SK-N-MC (cell line): ENCODE results near the gene MRPL19.
"Not testable (repeated sequence)": the region's sequence is repeated elsewhere in the genome, so short reads cannot be mapped to it uniquely, and the experiment has no call there.

Source experiments
- DNase-seq: peaks from one replicate; pipeline ENCODE4 v3.0.0-alpha.2; 2011; ENCODE audit warnings: low read depth, low spot score
- H3K27ac ChIP-seq: fragments of 200-600 bp; sonication (generic); 2 replicates; pipeline ENCODE4 v1.5.1; 2016; ENCODE audit warnings: mixed run types
- H3K36me3 ChIP-seq: fragments of 200-600 bp; sonication (generic); 2 replicates; pipeline ENCODE4 v1.6.1; 2017; ENCODE audit warnings: antibody characterized with exemption, low read length, mixed read lengths; ENCODE audit not compliant: insufficient read depth
- H3K4me3 ChIP-seq: fragments of 200-600 bp; sonication (generic); 2 replicates; pipeline ENCODE4 v1.5.1; 2016
- H3K9ac ChIP-seq: fragments of 200-600 bp; sonication (generic); 2 replicates; pipeline ENCODE4 v1.8.0; 2017; ENCODE audit warnings: mixed run types, mixed read lengths; ENCODE audit not compliant: insufficient read length
- H3K9me3 ChIP-seq: fragments of 200-600 bp; sonication (generic); 2 replicates; pipeline ENCODE4 v1.6.1; 2017; ENCODE audit warnings: low read depth, mild to moderate bottlenecking, antibody characterized with exemption, low read length, moderate library complexity, mixed read lengths
- EZH2 ChIP-seq: fragments of 200-600 bp; sonication (generic); IDR thresholded peaks from one replicate; pipeline ENCODE4 v1.6.1; 2017; ENCODE audit warnings: antibody characterized with exemption
- FOXP2 ChIP-seq: optimal IDR thresholded peaks from 2 replicates; pipeline ENCODE3; 2011; ENCODE audit warnings: mild to moderate bottlenecking, moderate library complexity; ENCODE audit not compliant: insufficient read depth; ENCODE audit errors: extremely low read length, control extremely low read depth
- POLR2AphosphoS5 ChIP-seq: IDR thresholded peaks from 2 replicates; pipeline ENCODE4 v1.6.1; 2012; ENCODE audit warnings: mild to moderate bottlenecking, low read depth, low read length, borderline replicate concordance

MRPL19 gene

DNA sequence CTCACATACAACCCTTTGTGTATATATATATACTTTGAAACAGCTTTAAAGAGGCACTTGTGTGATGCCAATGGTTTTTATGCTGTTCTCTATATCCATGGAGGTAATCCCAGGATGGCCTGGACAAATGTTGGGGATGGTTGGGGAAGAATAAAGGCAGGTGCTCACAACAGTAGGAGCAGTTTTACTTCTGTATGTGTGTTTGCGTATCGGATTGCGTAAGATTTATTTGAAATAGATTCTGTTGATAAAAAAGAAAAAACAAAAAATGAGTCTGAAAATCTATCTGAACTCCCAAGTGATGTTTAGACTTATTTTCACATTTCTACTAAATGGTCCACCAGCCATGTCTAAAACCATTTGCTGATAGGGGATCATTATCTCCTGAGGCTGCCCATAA, 29.3 kb downstream of the MRPL19 start:
- TF ChIP-seq EZH2 (no peak), FOXP2 (no peak), POLR2AphosphoS5 (no peak)
- Histone ChIP-seq H3K27ac (no peak overlapping the region), H3K9me3 (no peaks in the 10 kb centered on the region), H3K36me3 (peaks cover 53% of the 10 kb centered on the region), H3K4me3 (no peak overlapping the region), H3K9ac (no peak overlapping the region)
- no peak for DNase-seq

DNA sequence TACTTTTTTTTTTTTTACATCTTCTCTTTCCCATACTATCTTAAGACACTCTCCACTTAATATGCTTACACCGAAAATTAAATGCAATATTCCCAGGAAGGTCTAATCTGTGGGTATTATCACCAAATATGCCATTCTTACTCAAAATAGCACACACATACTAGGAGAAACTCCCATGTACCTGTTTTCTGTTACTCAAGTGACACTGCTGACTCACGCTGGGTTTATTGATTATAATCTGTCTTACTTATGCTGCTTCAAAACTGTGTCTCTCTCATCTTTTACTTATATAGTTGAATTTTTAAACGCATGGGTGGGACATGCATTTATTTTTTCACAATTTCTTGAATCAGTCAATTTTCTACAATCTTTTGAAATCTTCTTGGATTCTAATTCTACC, 29.9 kb downstream of the MRPL19 start:
- Histone ChIP-seq H3K36me3 (peaks cover 50% of the 10 kb centered on the region), H3K9ac (no peak overlapping the region), H3K9me3 (no peaks in the 10 kb centered on the region), H3K27ac (no peak overlapping the region), H3K4me3 (no peak overlapping the region)
- DNase-seq, result no peak
- no peak for TF ChIP-seq FOXP2
- TF ChIP-seq EZH2, result no peak
- no peak for TF ChIP-seq POLR2AphosphoS5

DNA sequence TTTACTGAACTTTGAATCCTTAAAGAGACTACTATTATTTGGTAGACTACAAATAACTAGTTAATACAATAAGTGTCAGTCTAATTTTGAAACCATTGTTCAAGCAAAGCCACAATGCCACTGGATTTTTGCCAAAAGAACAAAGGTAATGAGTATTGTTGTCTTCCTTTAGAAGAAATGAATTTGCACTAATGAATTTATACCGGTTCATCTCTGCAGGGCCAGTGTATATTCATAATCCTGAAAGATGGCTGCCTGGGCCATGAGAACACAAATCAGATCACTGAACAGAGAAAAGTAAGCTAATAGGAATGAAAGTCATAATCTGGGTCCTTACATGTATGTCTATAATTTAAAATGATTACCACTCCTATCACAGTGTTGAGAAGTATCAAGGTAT, 33.0 kb downstream of the MRPL19 start:
- Histone ChIP-seq H3K4me3 (no peak overlapping the region), H3K27ac (no peak overlapping the region), H3K36me3 (peaks cover 28% of the 10 kb centered on the region), H3K9ac (no peak overlapping the region), H3K9me3 (no peaks in the 10 kb centered on the region)
- no peak for DNase-seq
- no peak for TF ChIP-seq FOXP2
- TF ChIP-seq EZH2, result no peak
- no peak for TF ChIP-seq POLR2AphosphoS5

DNA sequence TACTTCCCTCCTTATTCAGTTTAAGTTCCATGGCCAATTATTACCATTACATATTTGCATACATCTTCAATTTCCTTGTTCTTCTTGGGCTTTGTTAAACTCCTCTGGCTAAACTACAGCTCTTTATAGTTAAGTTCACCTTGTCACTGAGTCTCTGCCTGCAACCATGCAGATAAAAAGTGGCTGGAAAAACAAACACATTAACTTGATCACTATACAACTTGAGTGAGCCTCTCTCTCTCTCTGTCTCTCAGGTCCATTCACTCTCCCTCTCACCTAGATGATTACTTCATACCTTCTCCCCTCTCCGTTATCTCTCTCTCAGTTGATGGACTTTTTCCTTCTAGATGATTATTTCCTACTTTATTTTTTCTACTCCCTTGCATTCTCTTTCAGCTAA, 33.8 kb downstream of the MRPL19 start:
- Histone ChIP-seq H3K36me3 (peaks cover 27% of the 10 kb centered on the region), H3K9me3 (no peaks in the 10 kb centered on the region), H3K4me3 (no peak overlapping the region), H3K27ac (peak overlapping the region; percentile 57), H3K9ac (no peak overlapping the region)
- no peak for DNase-seq
- TF ChIP-seq POLR2AphosphoS5 (no peak), FOXP2 (no peak), EZH2 (no peak)

DNA sequence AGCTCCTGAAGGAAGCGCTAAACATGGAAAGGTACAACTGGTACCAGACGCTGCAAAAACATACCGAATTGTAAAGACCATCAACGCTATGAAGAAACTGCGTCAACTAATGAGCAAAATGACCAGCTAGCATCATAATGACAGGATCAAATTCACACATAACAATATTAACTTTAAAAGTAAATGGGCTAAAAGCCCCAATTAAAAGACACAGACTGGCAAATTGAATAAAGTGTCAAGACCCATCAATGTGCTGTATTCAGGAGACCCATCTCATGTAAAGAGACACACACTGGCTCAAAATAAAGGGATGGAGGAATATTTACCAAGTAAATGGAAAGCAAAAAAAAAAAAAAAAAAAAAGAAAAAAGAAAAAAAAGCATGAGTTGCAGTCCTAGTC, 36.8 kb downstream of the MRPL19 start:
- not testable (repeated sequence) for DNase-seq, H3K9ac ChIP-seq, H3K9me3 ChIP-seq, H3K4me3 ChIP-seq, H3K27ac ChIP-seq
- peaks cover 55% of the 10 kb centered on the region for H3K36me3 ChIP-seq

DNA sequence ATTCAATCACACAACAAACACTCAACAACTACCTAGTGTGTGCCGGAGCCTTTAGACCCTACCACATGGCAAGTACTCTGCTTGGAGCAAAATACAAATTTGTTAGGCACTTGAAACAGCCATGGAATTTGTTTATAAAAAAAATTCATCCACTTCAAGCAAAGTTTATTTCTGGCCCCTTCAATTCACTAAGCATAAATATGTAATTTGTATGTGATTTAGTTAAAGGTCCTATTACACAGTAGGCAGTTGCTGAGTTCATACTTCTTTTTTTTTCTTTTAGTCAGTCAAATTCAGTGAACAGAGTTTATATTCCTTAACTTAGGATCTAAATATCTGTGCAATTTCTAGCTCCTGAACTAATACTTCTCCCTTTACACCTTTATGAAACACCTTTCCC, 41.6 kb downstream of the MRPL19 start:
- H3K36me3 ChIP-seq, result peaks cover 75% of the 10 kb centered on the region
- H3K4me3 ChIP-seq, result no peak overlapping the region
- no peak overlapping the region for H3K27ac ChIP-seq
- DNase-seq, result no peak
- TF ChIP-seq FOXP2 (no peak), POLR2AphosphoS5 (no peak), EZH2 (no peak)
- H3K9ac ChIP-seq, result no peak overlapping the region
- H3K9me3 ChIP-seq, result no peaks in the 10 kb centered on the region

GRCh38 chr2:75698918-75699317, 52.3 kb downstream of the MRPL19 start:
- peaks cover 84% of the 10 kb centered on the region for H3K36me3 ChIP-seq
- no peak overlapping the region for H3K27ac ChIP-seq
- no peak overlapping the region for H3K4me3 ChIP-seq
- no peak for DNase-seq
- no peaks in the 10 kb centered on the region for H3K9me3 ChIP-seq
- TF ChIP-seq EZH2 (no peak), POLR2AphosphoS5 (no peak)
- no peak overlapping the region for H3K9ac ChIP-seq

GRCh38 chr2:75702593-75702992, 56.0 kb downstream of the MRPL19 start:
- H3K36me3 ChIP-seq, result peaks cover 96% of the 10 kb centered on the region
- H3K9me3 ChIP-seq, result no peaks in the 10 kb centered on the region
- H3K4me3 ChIP-seq, result no peak overlapping the region
- no peak overlapping the region for H3K9ac ChIP-seq
- no peak for DNase-seq
- TF ChIP-seq POLR2AphosphoS5, result no peak
- TF ChIP-seq FOXP2, result no peak
- H3K27ac ChIP-seq, result no peak overlapping the region

DNA sequence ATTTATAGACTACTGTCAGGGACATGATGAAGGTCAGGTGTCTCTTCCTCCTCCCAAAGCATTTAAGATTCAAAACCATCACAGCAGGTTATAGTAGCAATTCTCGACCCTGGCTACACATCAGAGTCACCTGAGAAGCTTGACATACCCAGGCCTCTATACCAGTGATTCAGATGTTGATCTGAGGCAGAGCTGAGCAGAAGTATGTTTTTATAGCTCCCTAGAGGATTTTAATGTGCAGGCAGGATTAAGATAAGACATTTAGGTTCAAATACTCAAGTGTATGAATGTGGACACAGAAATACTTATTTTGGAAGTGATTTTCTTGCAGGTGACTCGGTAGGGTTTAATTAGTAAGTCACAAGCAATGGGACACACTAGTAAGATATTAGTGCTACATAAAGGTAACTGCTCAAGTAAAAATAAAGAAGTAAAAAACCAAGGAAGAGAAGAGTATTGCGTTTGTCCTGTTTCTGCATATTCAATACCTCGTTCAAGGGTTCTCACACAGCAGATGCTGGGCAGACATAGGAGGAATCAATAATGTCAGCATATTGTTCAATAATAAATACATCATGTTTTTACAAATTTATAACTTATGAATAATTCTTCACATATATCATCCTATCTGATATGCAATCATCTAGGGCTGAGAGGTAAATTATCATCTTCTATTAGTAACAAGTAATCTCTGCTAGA, 57.2 kb downstream of the MRPL19 start:
- H3K36me3 ChIP-seq, result peaks cover 85% of the 10 kb centered on the region
- no peak for DNase-seq
- TF ChIP-seq FOXP2 (no peak), EZH2 (no peak)
- no peak overlapping the region for H3K9ac ChIP-seq
- no peak overlapping the region for H3K4me3 ChIP-seq
- H3K27ac ChIP-seq, result no peak overlapping the region
- no peaks in the 10 kb centered on the region for H3K9me3 ChIP-seq

- H3K9me3 ChIP-seq, result no peaks in the 10 kb centered on the region
- no peak overlapping the region for H3K27ac ChIP-seq
- peaks cover 63% of the 10 kb centered on the region for H3K36me3 ChIP-seq
- no peak overlapping the region for H3K4me3 ChIP-seq
- H3K9ac ChIP-seq, result no peak overlapping the region
- TF ChIP-seq EZH2, result no peak
- TF ChIP-seq FOXP2, result no peak
- TF ChIP-seq POLR2AphosphoS5, result no peak
- no peak for DNase-seq
These were observed 59.3 kb downstream of the MRPL19 start for GRCh38 chr2:75705921-75706320.
